GM19372 (cell line): ENCODE data around the gene AKT1S1.

ENCODE experiments used
- ATAC-seq: cut with Tn5 transposase; IDR thresholded peaks from one replicate; pipeline ENCODE4 v1.9.1; 2021; ENCODE audit warnings: mild to moderate bottlenecking, low read depth, moderate library complexity; ENCODE audit not compliant: unreplicated experiment

Gene AKT1S1

GRCh38 chr19:49857061-49857837, 19.9 kb downstream of the AKT1S1 start:
- ATAC-seq: no peak

DNA sequence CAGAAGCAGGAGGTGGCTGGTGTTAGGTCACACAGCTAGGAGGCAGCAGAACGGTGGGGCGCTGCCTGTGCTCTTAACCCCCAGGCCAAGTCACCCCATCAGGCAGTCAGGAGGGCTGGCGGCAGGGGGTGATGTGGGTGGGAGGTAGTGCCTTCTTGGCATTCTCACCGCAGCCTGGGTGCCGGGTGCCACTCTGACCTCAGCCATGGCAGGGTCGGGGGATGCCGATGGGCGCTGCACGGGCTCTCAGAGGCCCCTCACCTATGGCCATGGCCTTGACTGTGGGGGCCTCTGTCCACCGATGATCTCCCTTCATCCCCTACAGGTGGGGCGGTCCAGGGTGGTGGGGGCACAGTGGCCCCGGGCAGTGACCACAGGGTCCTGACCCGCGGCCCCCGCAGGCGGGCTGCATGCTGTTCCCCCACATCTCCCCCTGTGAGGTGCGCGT, 20.6 kb downstream of the AKT1S1 start:
- ATAC-seq: no peak

DNA sequence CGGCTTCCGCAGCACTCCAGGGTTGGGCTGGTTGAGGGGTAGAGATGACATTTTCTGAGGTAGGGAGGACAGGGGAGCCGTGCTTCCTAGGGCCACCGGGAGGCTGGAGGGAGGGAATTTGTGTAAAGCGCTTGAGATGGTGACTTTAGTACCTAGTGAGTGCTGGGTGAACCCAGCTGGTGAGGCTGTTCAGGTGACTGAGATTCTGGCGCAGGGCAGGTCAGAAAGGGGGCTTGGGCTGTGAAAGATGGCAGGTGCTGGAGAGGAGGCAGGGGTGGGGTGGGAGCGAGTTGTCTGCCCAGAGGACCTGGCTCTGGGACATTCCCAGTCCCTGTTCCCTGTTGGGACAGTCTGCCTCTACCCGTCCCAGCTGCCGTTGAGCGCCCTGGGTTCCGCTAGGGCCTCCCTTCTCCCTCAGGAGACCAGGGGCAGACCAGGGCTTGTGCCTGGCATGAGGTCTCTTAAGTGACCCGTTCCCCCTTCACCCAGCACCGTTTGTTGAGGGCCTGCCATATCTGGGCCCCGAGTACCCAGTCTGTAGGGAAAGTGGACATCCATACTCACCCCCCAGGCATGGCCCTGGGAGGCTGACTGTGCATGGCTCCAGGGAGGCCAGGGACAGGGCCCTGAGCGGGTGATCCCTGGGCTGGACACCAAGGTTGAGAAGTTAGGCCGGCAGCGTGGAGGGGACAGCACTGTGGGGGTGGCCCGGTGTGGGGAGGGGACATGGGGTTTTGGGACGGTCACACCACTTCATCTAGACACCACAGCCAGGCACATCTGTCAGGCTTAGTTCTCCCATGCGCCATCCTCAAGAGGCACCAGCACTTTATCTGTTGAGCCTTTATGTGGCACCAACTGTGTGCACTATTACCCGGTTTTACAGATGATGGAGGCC, 21.2 kb downstream of the AKT1S1 start:
- no peak for ATAC-seq

- ATAC-seq: no peak
Measured at GRCh38 chr19:49855277-49855675, 21.9 kb downstream of the AKT1S1 start.

- ATAC-seq: no peak
Measured at GRCh38 chr19:49854378-49855263, 22.5 kb downstream of the AKT1S1 start.

DNA sequence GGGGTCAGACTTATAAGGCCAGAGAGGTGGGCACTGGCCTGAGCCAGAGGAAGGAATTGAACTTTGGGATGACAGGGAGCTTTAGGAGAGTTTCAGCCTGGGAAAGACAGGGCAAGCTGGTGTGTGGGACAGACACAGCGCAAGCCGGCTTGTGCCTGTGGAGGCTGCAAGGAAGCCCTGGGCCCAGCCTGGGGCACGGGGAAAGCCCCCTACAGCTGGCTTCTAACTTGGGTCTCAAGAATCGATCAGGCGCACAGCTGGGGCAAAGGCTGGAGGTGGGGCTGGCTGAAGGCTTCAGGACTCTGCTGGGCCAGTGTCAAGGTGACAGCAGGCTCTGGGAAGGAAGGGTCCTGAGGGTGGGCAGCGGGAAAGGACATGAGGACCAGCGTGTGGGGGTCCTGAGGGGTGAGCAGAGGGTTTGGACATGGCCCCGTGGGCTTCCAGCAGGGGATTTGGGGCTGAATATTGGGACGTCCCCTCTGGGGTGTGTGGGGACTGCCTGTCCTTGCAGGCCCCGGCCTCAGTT, 23.2 kb downstream of the AKT1S1 start:
- no peak for ATAC-seq

GRCh38 chr19:49852631-49853126, 24.5 kb downstream of the AKT1S1 start:
- no peak for ATAC-seq

GRCh38 chr19:49851456-49852259, 25.5 kb downstream of the AKT1S1 start:
- no peak for ATAC-seq

- peak; percentile 74 for ATAC-seq
Measured at GRCh38 chr19:49850487-49851342, 26.4 kb downstream of the AKT1S1 start, which contains the start of gene PTOV1. TSS of gene PTOV1 (plus strand) at chr19:49851159.

- ATAC-seq: no peak
Measured at GRCh38 chr19:49850221-49850486, 27.0 kb downstream of the AKT1S1 start.

DNA sequence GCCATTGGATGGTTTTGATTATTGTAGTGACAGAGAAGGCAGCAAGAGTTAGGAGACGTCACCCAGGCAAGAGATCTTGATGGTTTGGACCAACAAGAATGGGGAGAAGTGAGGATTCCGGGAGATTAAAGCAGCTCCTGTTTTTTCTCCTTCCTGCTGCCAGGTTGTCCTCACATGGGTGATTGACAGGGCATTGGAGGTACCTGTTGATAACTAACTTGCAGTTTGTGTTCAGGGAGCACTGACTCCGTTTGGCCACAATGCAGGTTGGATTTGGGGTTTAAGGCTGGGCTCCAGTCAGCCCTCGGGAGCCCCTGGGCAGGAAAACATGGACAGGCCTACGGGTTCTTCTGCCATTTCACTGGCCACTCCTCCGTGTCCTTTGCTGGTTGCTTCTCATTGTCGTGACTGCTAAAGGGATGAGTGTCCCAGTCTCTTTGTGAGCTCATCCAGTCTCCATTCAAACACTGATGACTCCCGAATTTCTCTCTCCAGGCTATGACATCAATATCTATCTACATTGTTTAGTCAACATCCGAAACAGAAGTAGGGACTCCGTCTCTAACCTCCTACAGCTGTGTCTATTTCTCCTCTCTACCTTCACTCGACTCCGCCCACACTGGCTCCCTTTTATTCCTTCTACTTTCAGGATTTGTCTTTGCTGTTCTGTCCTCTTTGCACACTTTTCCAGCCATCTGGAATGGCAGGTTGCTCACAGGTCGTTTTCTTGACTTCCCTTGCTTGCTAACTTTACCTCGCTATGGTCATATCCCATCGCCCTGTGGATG, 27.5 kb downstream of the AKT1S1 start:
- no peak for ATAC-seq

GRCh38 chr19:49848938-49849337, 28.2 kb downstream of the AKT1S1 start:
- no peak for ATAC-seq

DNA sequence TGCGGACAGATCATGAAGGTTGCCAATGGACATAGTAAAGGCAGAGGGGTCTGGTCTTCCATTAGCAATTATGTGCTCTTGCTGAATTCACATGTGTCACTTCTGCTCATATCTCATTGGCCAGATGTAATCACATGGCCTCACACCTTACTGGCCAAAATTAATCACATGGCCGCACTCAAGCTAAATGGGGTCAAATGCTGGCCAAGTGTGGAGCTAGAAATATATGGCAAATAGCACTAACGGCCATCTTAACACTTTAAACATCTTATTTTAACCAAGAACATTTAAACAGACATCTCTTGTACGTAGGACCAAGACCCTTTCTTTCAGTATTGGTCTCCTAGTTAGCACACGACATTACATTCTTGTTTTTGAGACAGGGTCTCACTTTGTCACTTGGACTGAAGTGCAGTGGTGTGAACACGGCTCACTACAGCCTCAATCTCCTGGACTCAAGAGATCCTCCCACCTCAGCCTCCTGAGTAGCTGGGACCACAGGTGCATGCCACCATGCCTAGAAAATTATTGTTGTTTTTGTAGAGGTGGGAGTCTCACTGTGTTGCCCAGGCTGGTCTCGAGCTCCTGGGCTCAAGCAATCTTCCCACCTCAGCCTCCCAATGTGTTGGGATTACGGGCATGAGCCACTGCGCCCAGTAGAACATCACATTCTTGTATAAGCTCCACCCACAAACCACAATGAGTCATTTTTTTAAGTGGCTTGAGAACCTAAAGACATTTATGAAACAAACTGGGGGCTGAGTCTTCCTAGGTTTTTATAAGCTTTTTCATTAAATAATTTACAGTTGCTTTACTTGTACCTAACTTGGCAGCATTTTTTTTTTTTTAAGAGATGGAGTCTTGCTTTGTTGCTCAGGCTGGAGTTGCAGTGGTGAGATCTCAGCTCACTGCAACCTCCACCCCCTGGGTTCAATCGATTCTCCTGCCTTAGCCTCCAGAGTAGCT, 29.1 kb downstream of the AKT1S1 start:
- no peak for ATAC-seq

DNA sequence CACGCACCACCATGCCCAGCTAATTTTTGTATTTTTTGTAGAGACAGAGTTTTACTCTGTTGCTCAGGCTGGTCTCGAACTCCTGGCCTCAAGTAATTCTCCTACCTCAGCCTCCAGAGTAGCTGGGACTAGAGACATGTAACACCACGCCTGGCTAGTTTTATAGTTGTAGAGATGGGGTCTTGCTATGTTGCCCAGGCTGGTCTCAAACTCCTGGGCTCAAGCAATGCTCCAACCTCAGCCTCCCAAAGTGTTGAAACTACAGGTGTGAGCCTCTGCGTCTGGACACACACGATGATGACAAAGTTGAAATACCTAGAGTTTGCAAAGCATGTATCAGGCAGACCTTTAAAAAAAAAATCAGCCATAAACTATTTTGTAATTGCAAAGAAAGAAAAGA, 30.7 kb downstream of the AKT1S1 start:
- no peak for ATAC-seq

DNA sequence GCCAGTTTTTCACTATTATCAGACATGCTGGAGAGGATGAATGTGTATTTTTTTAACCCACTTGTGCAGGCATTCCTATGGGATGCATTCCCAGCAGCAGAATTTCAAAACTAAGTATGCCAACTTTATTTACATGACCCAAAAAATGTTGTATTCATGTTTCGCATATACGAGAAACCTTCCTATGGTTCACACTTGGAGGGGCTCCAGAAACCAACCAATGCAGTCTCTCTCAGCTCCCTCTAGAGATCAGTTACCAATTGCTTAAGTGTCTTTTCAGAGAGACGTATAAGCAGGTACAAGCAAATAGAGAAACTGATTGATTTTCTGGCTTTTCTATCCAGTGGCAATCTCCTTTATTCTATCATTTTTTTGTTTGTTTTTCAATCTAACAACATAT, 31.7 kb downstream of the AKT1S1 start:
- no peak for ATAC-seq

- no peak for ATAC-seq
Measured at GRCh38 chr19:49844138-49845095, 32.7 kb downstream of the AKT1S1 start.
